Left forelimb (tissue), 1 donor: ENCODE measurements around the gene EXOSC3.
A peak's percentile ranks its signal among the peaks of the same experiment; 100 is the strongest.
"Not testable (repeated sequence)": the region's sequence is repeated elsewhere in the genome, so short reads cannot be mapped to it uniquely, and the experiment has no call there.

Source experiments
- DNase-seq: peaks from one replicate; pipeline ENCODE4 v3.0.0-alpha.2; 2018; ENCODE audit warnings: low spot score

Gene EXOSC3

DNA sequence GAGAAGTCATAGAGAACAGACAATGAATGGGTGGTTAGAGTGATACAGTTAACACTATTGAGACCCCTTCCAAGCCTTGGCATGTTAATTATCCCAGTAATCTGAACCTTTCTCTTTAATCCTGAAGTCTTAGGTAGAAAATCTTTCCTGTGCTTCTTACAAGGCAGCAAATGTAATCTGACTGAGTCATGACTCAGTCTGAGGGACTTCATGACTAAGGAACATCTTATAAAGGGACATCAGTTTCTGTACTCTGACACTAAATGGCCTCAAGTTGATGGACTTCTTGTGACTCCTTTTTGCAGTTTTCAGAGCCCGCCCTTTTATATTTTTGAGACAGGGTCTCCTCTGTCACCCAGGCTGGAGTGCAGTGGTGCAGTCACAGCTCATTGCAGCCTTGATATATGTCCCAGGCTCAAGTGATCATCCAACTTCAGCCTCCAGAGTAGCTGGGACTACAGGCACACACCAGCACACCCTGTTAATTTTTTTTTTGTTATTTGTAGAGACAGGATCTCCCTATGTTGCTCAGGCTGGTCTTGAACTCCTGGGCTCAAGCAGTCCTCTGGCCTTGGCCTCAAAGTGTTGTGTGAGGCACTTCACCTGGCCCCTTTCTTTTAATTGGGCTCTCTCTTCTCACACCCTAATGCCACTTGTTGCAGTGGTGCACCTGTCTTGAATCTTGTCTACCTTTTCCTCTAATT is 9.5 kb downstream of the EXOSC3 start:
- no peak for DNase-seq

DNA sequence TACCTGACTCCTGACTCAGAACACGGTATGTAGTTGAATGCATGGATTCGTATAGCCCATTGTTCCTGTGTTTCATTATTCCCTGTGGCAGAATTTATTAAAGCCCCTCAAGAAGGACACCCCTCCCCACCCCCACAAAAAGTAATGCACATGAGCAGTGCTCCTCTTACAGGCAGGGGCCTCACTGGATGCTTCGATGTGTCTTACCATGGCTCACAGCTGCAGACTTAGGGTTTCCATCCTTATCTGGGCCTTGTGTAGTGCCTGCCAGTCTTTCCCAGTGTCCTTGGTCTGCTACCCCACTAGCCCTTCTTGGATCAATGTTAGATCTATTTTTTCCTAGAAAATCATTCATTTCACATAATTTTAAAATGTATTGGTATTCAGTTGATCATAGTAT is 14.9 kb downstream of the EXOSC3 start:
- no peak for DNase-seq

DNA sequence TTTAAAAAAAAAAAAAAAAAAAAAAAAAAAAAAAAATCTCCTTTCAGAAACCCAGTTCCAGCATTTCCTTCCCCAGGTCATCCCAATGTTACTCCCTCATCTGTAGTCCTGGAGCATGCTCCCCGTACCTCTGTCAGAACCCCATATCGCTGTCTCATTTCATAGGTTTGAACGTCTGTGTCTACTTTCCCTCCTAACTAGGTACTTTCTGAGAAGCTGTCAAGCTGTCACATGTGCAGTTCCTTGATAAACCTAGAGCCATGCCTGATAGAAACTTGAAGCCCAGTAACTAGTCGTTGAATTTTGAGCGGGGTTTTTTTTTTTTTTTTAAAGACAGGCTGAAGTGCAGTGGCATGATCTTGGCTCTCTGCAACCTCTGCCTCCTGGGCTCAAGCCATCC is 15.6 kb downstream of the EXOSC3 start:
- DNase-seq: no peak

DNA sequence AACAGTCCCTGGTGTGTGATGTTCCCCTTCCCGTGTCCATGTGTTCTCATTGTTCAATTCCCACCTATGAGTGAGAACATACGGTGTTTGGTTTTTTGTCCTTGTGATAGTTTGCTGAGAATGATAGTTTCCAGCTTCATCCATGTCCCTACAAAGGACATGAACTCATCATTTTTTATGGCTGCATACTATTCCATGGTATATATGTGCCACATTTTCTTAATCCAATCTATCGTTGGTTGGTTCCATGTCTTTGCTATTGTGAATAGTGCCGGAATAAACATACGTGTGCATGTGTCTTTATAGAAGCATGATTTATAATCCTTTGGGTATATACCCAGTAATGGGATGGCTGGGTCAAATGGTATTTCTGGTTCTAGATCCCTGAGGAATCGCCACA is 19.6 kb downstream of the EXOSC3 start:
- not testable (repeated sequence) for DNase-seq

DNA sequence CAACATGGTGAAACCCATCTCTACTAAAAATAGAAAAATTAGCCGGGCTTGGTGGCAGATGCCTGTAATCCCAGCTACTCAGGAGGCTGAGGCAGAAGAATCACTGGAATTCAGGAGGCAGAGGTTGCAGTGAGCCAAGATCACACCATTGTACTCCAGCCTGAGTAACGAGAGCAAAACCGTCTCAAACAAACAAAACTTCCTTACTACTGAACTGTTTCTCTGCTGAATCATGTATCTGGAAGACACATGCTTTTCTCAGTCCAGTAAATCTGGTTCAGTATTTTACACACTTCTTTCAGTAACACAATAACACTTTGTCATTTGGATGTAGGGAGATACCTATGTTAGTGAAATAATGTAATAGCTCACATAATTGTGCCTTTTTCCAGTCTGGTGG is 23.4 kb downstream of the EXOSC3 start:
- DNase-seq: no peak

GRCh38 chr9:37760416-37761161 is 24.3 kb downstream of the EXOSC3 start:
- DNase-seq: no peak

GRCh38 chr9:37758747-37759146 is 26.1 kb downstream of the EXOSC3 start:
- no peak for DNase-seq

- peak; percentile 89 for DNase-seq
Observed at GRCh38 chr9:37753489-37754190, 31.2 kb downstream of the EXOSC3 start, which contains the start of gene TRMT10B. TSS of gene TRMT10B (plus strand) at chr9:37753805. CDS start at chr9:37761932, 8,127 bp downstream.

DNA sequence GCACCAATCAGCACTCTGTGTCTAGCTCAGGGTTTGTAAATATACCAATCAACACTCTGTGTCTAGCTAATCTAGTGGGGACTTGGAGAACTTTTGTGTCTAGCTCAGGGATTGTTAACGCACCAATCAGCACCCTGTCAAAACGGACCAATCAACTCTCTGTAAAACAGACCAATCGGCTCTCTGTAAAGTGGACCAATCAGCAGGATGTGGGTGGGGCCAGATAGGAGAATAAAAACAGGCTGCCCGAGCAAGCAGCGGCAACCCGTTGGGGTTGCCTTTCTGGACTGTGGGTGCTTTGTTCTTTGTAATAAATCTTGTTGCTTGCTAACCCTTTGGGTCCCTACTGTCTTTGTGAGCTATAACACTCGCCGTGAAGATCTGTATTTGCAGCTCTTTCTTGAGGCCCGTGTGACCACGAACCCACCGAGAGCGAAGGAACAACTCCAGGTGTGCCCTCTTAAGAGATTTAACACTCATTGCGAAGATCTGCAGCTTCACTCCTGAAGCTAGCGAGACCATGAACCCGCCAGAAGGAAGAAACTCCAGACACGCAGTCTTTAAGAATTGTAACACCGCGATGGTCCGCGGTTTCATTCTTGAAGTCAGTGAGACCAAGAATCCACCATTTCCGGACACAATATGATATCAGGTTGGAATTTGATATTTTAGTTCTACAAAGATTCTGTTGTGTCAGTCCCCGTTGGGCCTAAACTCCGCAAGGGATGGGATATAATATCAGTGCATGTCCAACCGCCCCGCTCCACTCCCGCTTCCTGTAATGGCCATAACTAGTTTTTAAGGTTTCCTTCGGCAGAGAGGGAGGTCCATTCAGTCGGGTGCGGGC is 32.0 kb downstream of the EXOSC3 start:
- DNase-seq: no peak

DNA sequence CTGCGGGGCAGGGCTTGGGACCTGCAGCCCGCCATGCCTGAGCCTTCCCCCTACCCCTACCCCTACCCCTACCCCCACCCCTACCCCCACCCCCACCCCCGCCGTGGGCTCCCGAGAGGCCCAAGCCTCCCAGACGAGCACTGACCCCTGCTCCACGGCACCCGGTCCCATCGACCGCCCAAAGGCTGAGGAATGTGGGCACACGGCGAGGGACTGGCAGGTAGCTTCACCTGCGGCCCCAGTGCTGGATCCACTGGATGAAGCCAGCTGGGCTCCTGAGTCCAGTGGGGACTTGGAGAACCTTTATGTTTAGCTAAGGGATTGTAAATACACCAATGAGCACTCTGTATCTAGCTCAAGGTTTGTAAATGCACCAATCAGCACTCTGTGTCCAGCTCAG is 32.8 kb downstream of the EXOSC3 start:
- DNase-seq: not testable (repeated sequence)

GRCh38 chr9:37751704-37752103 is 33.2 kb downstream of the EXOSC3 start:
- not testable (repeated sequence) for DNase-seq

DNA sequence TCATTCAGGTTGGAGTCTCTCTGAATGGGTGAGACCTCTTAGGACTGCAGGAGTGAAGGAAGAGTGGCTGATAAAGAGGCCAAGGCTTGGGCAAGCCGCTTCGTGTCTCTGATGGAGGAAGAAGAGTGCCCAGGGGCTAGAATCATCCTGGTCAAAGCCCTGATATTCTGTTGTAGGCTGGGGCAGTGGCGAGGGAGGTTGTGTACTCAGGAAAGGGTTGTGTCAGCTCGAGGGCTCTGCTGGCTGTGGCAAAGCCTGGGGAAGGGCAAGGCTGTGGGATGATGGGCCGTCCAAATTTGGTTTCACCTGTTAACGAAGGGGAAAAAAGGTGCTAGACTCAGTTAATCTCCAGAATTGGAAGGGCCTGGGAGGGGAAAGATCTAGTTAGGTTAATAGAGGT is 33.7 kb downstream of the EXOSC3 start:
- no peak for DNase-seq

- DNase-seq: no peak
Observed at GRCh38 chr9:37749129-37749528, 35.7 kb downstream of the EXOSC3 start.

GRCh38 chr9:37747271-37747753 is 37.6 kb downstream of the EXOSC3 start:
- no peak for DNase-seq

GRCh38 chr9:37746448-37747270 is 38.2 kb downstream of the EXOSC3 start:
- DNase-seq: no peak

GRCh38 chr9:37745970-37746369 is 38.9 kb downstream of the EXOSC3 start:
- DNase-seq: no peak

DNA sequence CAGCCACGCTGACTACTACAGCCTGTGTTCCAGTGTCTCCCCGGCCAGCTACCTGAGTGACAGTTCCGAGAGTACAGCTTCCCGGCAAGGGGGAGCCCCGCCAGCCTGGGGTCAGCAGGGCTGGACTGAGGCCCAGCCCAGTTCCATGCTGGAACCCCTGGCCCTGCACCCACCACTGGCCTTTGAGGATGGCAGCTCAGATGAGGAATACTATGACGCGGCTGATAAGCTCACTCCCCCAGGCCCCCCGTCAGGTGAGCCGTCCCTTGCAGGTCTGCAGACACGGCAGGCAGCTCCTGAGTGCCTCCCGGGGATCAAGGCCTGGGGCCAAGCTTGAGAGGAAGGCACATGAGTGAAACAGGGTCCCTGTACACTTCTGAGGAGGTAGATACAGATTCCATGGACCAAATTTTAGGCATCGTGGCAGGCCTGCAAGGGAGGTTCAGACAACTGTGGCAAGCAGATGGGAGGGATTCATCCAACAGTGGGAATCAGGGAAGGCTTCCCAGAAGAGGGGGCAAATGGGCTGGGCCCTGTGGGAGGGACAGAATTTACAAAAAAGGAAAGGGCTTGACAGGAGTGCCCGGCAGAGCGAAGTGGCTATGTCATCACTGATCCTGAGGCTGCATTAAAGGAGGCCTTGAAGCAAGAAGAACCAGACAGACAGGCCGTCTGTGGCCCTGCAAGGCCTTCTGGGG is 44.1 kb downstream of the EXOSC3 start:
- no peak for DNase-seq

- DNase-seq: no peak
Observed at GRCh38 chr9:37740128-37740527, 44.7 kb downstream of the EXOSC3 start.

- no peak for DNase-seq
Observed at GRCh38 chr9:37739222-37739621, 45.6 kb downstream of the EXOSC3 start.

- no peak for DNase-seq
Observed at GRCh38 chr9:37732952-37733351, 51.9 kb downstream of the EXOSC3 start.
